GM19463 (cell line): ENCODE measurements around the gene DLG2.

Experiments used
- ATAC-seq: cut with Tn5 transposase; IDR thresholded peaks from one replicate; pipeline ENCODE4 v1.9.1; 2021; ENCODE audit warnings: mild to moderate bottlenecking, moderate library complexity; ENCODE audit not compliant: unreplicated experiment

Gene DLG2

GRCh38 chr11:84929738-84930137 lies 697.4 kb downstream of the DLG2 start:
- ATAC-seq, result no peak

- ATAC-seq, result no peak
Observed at GRCh38 chr11:84924154-84924692, 702.9 kb downstream of the DLG2 start.

GRCh38 chr11:84923489-84923888 lies 703.7 kb downstream of the DLG2 start:
- ATAC-seq, result no peak

GRCh38 chr11:84922836-84923235 lies 704.3 kb downstream of the DLG2 start:
- ATAC-seq, result no peak

GRCh38 chr11:84922212-84922805 lies 704.8 kb downstream of the DLG2 start:
- ATAC-seq, result no peak

GRCh38 chr11:84914511-84914910 lies 712.6 kb downstream of the DLG2 start:
- no peak for ATAC-seq

- ATAC-seq, result no peak
Observed at GRCh38 chr11:84909740-84910139, 717.4 kb downstream of the DLG2 start.

- ATAC-seq, result no peak
Observed at GRCh38 chr11:84906995-84907394, 720.1 kb downstream of the DLG2 start.

GRCh38 chr11:84905411-84905810 lies 721.7 kb downstream of the DLG2 start:
- ATAC-seq, result no peak

GRCh38 chr11:84902445-84902844 lies 724.7 kb downstream of the DLG2 start:
- no peak for ATAC-seq

GRCh38 chr11:84901991-84902390 lies 725.2 kb downstream of the DLG2 start:
- no peak for ATAC-seq

- ATAC-seq, result no peak
Observed at GRCh38 chr11:84899740-84900139, 727.4 kb downstream of the DLG2 start.

GRCh38 chr11:84899134-84899533 lies 728.0 kb downstream of the DLG2 start:
- ATAC-seq, result no peak

GRCh38 chr11:84894666-84895065 lies 732.5 kb downstream of the DLG2 start:
- no peak for ATAC-seq

GRCh38 chr11:84890676-84891075 lies 736.5 kb downstream of the DLG2 start:
- ATAC-seq, result no peak

- no peak for ATAC-seq
Observed at GRCh38 chr11:84889556-84889955, 737.6 kb downstream of the DLG2 start.

- no peak for ATAC-seq
Observed at GRCh38 chr11:84887055-84887629, 740.0 kb downstream of the DLG2 start.

GRCh38 chr11:84886344-84886743 lies 740.8 kb downstream of the DLG2 start:
- ATAC-seq, result no peak

GRCh38 chr11:84884836-84885235 lies 742.3 kb downstream of the DLG2 start:
- ATAC-seq, result no peak

- no peak for ATAC-seq
Observed at GRCh38 chr11:84882056-84882455, 745.1 kb downstream of the DLG2 start.

- ATAC-seq, result no peak
Observed at GRCh38 chr11:84871116-84871515, 756.0 kb downstream of the DLG2 start.

- ATAC-seq, result no peak
Observed at GRCh38 chr11:84870486-84870885, 756.7 kb downstream of the DLG2 start.

- no peak for ATAC-seq
Observed at GRCh38 chr11:84866922-84867321, 760.2 kb downstream of the DLG2 start.
